HG02798 (cell line): ENCODE results near the gene TRABD.

ENCODE experiments used
- ATAC-seq: cut with Tn5 transposase; IDR thresholded peaks from one replicate; pipeline ENCODE4 v1.9.1; 2021; ENCODE audit warnings: mild to moderate bottlenecking; ENCODE audit not compliant: unreplicated experiment, poor library complexity

TRABD gene

GRCh38 chr22:50216055-50216683 lies 30.5 kb downstream of the TRABD start:
- no peak for ATAC-seq

GRCh38 chr22:50216684-50217520 lies 31.2 kb downstream of the TRABD start:
- no peak for ATAC-seq

- no peak for ATAC-seq
These were observed 31.9 kb downstream of the TRABD start for GRCh38 chr22:50217543-50218152.

GRCh38 chr22:50218153-50218995 lies 32.7 kb downstream of the TRABD start:
- ATAC-seq: no peak

- ATAC-seq: no peak
These were observed 33.4 kb downstream of the TRABD start for GRCh38 chr22:50218996-50219727.

- ATAC-seq: no peak
These were observed 34.3 kb downstream of the TRABD start for GRCh38 chr22:50219800-50220602.

- no peak for ATAC-seq
These were observed 35.1 kb downstream of the TRABD start for GRCh38 chr22:50220603-50221409.

GRCh38 chr22:50221410-50222300 lies 35.9 kb downstream of the TRABD start:
- ATAC-seq: no peak

- ATAC-seq: no peak
These were observed 36.8 kb downstream of the TRABD start for GRCh38 chr22:50222508-50222907.

GRCh38 chr22:50224071-50224470 lies 38.4 kb downstream of the TRABD start:
- no peak for ATAC-seq

- no peak for ATAC-seq
These were observed 39.7 kb downstream of the TRABD start for GRCh38 chr22:50225200-50225969.

GRCh38 chr22:50226063-50226874 lies 40.6 kb downstream of the TRABD start:
- ATAC-seq: no peak

- no peak for ATAC-seq
These were observed 41.1 kb downstream of the TRABD start for GRCh38 chr22:50226875-50227165.

GRCh38 chr22:50227579-50228215 lies 42.0 kb downstream of the TRABD start:
- no peak for ATAC-seq

- ATAC-seq: no peak
These were observed 42.7 kb downstream of the TRABD start for GRCh38 chr22:50228366-50228765.
